ENCODE measurements around the gene ABLIM3.

ABLIM3 gene

GRCh38 chr5:149221326-149221725, 80.0 kb downstream of the ABLIM3 start:
- DNase-seq, result no peak

GRCh38 chr5:149221731-149222342, 80.5 kb downstream of the ABLIM3 start:
- DNase-seq, result no peak

- no peak for DNase-seq
Observed at GRCh38 chr5:149223081-149223848, 82.0 kb downstream of the ABLIM3 start.

GRCh38 chr5:149224282-149224681, 83.0 kb downstream of the ABLIM3 start:
- DNase-seq, result no peak

GRCh38 chr5:149227168-149227826, 86.0 kb downstream of the ABLIM3 start:
- DNase-seq, result no peak

GRCh38 chr5:149228618-149229297, 87.5 kb downstream of the ABLIM3 start:
- DNase-seq, result no peak

GRCh38 chr5:149229298-149229937, 88.1 kb downstream of the ABLIM3 start:
- no peak for DNase-seq

- no peak for DNase-seq
Observed at GRCh38 chr5:149235841-149236240, 94.5 kb downstream of the ABLIM3 start.

- no peak for DNase-seq
Observed at GRCh38 chr5:149237662-149238061, 96.4 kb downstream of the ABLIM3 start.

GRCh38 chr5:149238540-149238939, 97.2 kb downstream of the ABLIM3 start:
- DNase-seq, result no peak

- DNase-seq, result no peak
Observed at GRCh38 chr5:149239917-149240316, 98.6 kb downstream of the ABLIM3 start.

GRCh38 chr5:149240354-149240998, 99.2 kb downstream of the ABLIM3 start:
- DNase-seq, result no peak

- DNase-seq, result no peak
Observed at GRCh38 chr5:149242339-149242738, 101.0 kb downstream of the ABLIM3 start.

GRCh38 chr5:149246906-149247305, 105.6 kb downstream of the ABLIM3 start:
- DNase-seq, result no peak

GRCh38 chr5:149247726-149248125, 106.4 kb downstream of the ABLIM3 start:
- no peak for DNase-seq

GRCh38 chr5:149251546-149251945, 110.3 kb downstream of the ABLIM3 start:
- no peak for DNase-seq

- no peak for DNase-seq
Observed at GRCh38 chr5:149254506-149254905, 113.2 kb downstream of the ABLIM3 start.

GRCh38 chr5:149256451-149256850, 115.2 kb downstream of the ABLIM3 start:
- no peak for DNase-seq

- DNase-seq, result no peak
Observed at GRCh38 chr5:149257131-149257530, 115.8 kb downstream of the ABLIM3 start.

- no peak for DNase-seq
Observed at GRCh38 chr5:149257889-149258705, 116.8 kb downstream of the ABLIM3 start.

GRCh38 chr5:149260761-149261160, 119.5 kb downstream of the ABLIM3 start:
- DNase-seq, result no peak

- no peak for DNase-seq
Observed at GRCh38 chr5:149261246-149261645, 120.0 kb downstream of the ABLIM3 start.

Data from NCI-H1105 treated with DMSO at 0.1 percent for 48 hours (cell line).